AG08396 (cell line): ENCODE measurements around the gene OR12D2.
"Not testable (repeated sequence)": the region's sequence is repeated elsewhere in the genome, so short reads cannot be mapped to it uniquely, and the experiment has no call there.

Experiments used
- DNase-seq: peaks from one replicate; pipeline ENCODE4 v3.0.0; 2012; ENCODE audit warnings: low spot score, mixed read lengths

The OR12D2 gene, protein sequence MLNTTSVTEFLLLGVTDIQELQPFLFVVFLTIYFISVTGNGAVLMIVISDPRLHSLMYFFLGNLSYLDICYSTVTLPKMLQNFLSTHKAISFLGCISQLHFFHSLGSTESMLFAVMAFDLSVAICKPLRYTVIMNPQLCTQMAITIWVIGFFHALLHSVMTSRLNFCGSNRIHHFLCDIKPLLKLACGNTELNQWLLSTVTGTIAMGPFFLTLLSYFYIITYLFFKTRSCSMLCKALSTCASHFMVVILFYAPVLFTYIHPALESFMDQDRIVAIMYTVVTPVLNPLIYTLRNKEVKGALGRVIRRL

DNA sequence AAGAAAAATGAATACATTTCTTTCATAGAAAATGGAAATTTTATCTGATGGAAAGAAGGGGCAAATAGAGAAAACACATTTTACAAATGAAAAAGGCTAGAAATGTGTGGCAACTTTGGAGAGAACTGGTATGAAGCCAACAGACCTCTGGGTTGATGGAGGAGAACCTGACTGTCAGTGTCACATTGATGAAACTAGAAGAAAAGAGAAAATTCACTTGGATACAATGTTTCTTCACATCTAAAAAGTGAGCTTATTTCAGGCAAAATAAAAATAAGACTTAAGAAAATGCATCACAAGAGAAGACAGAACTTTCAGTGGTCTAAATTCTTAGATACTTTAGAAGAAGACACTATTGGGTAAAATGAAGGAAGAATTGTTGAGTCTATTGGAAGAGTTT lies at the start of gene OR12D2:
OR12D2 (plus strand) TSS at position 301 of the 400 bp plus-strand sequence. CDS start 1,069 bp downstream, outside the sequence.
- DNase-seq = no peak

DNA sequence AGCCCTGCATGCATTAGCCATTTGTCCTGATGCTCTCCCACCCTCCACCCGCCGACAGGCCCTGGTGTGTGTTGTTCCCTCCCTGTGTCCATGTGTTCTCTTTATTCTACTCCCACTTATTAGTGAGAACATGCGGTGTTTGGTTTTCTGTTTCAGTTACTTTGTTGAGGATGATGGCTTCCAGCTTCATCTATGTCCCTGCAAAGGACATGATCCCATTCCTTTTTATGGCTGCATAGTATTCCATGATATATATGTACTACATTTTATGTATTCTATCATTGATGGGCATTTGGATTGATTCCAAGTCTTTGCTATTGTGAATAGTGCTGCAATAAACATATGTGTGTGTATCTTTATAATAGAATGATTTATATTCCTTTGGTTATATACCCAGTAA lies 46.1 kb upstream of the OR12D2 start:
- not testable (repeated sequence) for DNase-seq

DNA sequence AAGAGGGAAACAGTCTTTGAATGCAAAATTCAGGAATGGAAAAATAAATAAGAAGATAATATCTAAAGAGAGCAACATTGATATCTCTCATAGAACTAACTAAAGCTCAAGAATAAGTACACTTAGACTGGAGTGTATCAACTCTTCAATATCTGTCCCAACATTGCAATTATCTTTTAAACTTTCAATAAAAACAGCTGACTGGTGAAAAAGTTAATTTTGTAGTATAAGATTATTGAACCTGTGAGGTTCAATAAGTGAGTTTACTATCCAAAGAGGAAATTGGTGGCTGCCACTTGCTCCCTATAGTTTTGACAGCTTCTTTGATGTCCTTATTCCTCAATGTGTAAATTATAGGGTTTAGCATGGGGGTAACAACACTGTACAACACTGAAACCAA lies 40.5 kb upstream of the OR12D2 start:
- no peak for DNase-seq

DNA sequence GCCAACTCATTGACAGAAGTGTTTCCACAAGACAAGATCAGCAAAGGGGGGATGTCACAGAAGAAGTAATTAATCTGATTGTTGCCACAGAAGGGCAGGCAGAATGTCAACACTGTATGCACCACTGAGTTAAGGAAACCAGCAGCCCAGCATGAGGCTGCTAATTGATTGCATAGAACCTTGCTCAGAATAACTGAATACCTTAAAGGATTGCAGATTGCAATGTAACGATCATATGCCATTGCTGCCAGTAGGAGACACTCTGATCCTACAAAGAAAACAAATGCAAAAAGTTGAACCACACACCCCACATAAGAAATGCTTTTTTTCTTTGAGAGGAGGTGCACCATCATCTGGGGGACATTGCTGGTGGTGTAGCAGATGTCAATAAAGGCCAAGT lies 39.8 kb upstream of the OR12D2 start:
- no peak for DNase-seq

DNA sequence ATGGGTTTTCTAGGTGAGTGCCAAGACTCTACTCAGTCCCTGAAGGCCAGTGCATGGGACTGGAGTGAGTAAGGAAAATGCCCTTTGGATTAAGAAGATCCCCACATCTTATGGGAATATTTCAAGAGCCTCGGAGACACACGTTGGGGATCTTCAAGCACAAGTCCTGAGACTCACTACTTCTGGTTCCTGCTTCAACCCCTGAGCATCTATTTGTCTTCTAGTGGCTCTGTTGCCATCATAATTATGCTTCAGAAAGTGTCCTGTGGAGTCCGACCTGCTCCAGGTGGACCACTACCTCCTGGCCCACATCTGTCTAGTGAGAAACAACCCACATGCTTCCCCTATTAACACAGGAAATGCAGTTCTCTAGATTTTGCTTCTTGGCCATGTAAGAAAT lies 26.7 kb upstream of the OR12D2 start, which contains the start of gene OR5V1:
OR5V1 (minus strand) TSS at position 101 of the 400 bp plus-strand sequence. CDS start 12,670 bp downstream, outside the sequence.
- no peak for DNase-seq

DNA sequence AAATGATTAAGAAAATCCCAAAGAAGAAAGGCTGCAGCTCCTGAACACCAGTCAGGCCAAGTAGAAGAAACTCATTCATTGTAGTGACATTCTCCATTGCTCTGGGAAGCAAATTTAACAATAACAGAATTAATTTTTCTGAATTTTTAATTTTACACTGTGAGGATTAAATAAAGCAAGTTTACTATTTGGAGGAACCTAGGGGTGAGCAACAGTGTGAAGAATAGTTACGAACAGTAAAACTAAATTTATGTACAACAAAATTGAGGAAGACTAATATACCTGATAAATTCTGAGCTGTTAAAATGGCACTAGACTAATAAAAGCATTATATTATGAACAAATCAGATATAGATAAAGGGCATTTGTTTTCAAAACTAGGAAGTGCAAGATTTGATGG lies 20.2 kb upstream of the OR12D2 start, which contains the start of gene OR12D3:
OR12D3 (minus strand) TSS at position 101 of the 400 bp plus-strand sequence; CDS start at position 97, 4 bp downstream.
- no peak for DNase-seq

DNA sequence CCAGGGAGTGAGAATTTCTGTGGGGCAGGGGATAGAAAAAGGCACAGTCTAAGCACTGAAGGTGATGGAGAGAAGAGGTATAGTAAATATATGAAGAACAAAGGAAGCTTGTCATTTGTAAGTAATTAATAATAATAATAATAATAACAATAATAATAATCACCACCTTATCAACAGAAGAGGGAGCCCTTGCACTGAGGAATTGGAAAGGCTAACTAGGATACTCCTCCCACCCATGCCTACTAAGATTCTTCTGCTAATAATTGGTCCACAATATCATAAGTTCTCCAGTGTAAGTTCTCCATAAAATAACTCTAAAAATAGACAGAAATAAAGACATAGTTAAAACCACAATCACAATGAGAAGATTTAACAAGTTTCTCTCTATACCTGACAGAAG lies 19.4 kb upstream of the OR12D2 start:
- DNase-seq = no peak

DNA sequence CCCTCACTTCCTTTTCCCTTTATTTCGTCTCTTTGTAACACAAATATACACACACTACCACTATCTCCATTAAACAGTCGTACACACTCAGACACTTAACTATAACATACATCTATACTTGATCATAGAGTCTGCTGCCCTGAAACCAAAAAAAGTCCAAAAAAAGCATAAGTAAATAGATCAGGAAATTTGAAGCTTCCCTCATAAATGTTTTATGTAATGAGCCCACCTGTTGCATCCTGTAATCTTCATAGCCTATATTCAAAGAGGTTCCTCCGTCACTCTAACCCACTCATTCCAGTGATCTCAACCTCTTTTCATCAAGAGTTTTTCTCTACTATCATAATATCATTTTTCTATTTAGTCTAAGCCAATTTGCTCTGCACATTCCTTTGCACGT lies 6.9 kb upstream of the OR12D2 start:
- no peak for DNase-seq

DNA sequence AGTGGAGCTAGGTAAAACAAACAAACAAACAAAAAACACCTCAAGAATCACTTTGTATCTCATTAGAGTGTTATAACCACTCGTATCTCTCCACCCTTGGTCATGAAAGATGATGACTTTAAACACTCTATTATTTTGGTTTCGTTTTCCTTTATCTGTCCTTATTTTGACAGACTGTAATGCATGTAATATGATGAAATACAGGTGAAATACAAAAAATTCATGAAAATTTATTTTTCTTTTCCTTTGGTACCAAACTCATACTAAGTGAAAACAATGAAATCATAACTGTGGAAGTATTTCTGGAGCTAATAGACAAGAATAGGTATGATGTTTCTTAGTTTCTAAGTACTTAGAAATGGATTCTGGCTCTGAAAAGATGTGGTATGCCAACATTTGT lies 4.1 kb downstream of the OR12D2 start:
- no peak for DNase-seq

DNA sequence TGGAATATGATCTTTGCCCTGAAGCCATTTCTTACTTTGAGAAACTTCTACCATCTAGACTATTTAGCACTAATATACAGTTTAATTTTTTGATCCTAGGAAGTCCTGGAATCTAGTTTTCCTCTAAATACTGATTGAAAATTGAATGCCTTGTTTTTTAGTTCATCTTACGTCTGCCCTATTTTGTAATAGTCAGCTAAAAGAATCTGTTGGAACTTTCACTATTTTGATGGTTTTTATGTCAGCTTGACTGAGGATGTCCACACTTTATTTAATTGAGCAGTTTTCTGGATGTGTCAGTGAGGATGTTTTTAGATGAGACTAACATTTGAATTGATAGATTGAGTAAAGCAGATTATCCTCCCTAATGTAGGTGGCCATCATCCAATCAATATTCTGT lies 8.4 kb downstream of the OR12D2 start:
- DNase-seq = no peak

DNA sequence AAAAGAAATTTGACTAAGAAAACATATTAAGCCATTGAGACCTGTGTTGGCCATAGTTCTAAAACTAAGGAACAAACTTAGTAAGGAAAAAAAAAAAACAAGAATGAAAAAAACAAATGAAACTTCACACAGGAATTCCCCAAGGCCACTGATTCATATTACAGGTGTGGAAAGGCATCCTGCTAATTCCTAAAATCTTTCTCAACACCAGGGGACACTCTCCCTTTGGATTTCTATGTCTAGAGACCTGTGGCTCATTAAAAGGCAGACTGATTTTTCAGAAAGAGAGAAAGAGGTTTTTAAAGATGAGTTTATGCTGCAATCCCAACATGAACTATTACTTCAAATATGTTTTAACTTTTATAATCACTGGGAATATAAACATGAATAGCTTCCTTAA lies 19.2 kb downstream of the OR12D2 start, which contains the start of gene OR12D1:
OR12D1 (plus strand) TSS at position 341 of the 400 bp plus-strand sequence.
- DNase-seq = no peak

DNA sequence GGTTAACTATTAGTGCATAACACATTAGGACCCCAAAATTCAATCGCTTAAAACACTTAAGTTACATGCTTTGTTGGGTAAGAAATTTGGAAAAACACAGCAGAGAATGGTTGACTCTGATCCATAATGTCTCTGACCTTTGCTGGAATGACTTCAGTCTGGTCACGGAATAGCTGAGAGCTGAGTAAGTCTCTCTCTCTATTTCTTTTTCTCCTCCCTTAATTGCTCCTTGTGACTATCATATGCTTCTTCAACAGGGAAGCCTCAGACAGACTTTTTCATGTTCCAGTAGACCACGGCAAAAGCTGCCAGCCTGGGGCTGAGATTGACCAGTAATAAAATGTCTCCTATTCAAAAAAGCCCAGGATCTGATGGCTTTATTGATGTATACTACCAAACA lies 24.1 kb downstream of the OR12D2 start:
- no peak for DNase-seq

DNA sequence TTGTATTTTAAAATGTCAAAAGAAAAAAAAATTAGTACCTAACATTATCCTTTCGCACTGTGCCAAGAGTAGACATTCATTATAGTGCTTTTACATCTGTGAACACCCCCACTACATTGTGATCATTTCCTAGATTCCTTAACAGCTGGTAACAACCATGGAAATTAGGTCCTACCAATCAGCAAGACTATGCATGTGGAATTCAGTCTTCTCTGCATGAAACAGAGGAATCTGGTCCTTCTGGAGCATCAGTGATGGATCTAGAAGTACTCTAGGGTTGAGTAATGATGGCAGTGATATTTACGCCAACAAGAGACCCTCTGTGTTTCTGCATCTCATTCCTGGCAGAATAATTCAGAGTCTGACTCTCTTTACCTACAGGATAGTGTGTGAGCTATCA lies 28.7 kb downstream of the OR12D2 start:
- no peak for DNase-seq

DNA sequence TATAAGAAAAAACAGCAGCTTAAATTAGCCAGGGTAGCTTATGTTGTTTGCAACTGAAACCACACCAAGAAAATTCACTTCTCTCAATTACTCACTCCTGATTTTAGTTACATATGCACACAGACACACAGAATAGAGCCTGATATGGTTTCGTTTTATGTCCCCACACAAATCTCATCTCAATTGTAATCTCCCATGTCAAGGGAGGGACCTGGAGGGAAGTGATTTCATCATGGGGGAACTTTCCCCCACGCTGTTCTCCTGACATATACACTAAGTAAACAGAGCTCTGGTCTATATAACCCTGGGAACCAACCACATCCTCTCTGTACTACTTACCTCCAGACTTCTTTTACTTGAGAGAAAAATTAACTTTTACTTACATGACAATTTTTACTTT lies 29.1 kb downstream of the OR12D2 start:
- DNase-seq = no peak

DNA sequence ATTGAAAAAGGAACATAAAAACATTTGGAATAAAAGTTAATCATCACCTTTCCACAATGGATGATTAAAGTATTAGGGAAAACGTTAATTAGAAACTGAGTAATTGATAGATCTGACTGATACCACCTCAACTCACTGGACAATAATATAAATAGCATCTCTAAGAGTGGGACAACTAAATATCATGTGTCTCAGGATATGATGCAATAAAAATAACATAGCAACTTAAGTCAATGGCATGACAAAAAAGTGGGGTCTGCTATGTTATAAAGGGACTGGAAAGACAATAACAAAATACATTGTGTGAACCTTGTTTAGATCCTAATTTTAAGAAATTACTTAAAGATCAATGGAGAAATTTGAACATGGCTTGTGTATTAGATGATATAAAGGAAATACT lies 29.6 kb downstream of the OR12D2 start:
- DNase-seq = no peak

DNA sequence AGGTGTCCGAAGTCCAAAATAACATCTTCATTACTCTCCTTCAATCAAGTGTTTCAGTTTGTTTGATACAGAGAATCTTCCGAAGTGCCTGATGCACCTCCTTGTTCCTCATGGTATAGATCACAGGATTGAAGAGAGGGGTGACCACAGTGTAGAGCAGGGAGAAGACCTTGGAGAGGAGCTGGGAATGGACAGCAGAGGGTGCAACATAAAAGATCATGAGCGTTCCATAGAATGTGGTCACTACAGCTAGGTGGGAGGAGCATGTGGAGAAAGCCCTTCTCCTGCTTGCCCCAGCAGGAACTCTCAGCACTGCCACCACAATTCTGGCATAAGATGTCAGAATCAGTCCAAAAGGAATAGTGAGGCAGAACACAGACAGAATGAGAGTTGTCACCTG lies 31.2 kb downstream of the OR12D2 start:
- no peak for DNase-seq

DNA sequence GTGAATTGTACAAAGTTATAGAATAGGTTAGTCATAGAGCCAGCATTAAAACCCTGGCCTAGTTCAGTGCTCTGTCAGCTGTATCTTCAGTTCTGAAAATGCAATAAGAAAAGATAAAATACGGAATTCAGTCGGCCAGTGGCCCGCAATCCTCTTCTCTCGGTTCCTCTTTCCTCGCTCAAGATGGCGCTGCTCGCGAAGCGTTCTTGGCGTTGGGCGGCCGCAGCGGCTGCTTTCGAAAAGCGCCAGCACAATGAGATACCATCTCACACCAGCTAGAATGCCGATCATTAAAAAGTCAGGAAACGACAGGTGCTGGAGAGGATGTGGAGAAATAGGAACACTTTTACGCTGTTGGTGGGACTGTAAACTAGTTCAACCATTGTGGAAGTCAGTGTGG lies 41.3 kb downstream of the OR12D2 start:
- not testable (repeated sequence) for DNase-seq

DNA sequence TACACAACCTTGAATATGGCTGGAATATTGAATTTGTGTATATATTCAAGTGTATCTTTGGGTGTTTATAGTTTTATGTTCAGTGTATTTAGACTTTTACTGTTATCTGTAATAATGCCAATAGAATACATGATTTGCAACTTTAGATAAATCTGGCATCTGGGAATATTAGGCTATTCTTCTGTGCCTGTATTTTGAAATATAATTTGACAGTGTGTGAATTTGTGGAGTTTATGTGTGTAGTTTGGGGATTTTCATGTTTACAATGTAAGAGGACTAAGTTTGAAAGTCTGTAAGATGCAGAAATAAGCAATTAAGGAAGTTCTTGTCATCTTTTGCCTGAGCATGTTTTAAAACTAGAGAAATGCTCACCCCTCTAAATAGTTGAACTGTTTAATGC lies 43.6 kb downstream of the OR12D2 start, which contains the start of gene OR10C1:
OR10C1 (plus strand) TSS at position 301 of the 400 bp plus-strand sequence. CDS start 710 bp downstream, outside the sequence.
- no peak for DNase-seq

DNA sequence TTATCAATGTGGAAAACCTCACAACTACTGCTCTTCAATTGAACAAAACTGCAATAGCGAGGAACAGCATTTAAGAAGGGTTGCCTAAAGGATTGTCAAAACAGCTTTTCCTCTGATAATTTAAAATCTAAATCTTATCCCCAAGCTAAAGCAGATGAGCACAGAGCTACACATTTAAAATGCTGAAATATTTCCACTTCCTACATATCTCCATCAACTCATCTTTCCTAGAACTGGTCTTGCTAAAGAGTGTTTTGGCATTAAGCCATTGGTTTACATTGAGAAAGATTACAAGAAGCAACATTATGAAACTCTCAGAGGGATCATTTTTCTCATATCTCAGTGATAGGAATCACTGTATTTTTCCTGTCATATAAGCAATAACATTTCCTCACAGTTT lies 47.3 kb downstream of the OR12D2 start:
- no peak for DNase-seq

DNA sequence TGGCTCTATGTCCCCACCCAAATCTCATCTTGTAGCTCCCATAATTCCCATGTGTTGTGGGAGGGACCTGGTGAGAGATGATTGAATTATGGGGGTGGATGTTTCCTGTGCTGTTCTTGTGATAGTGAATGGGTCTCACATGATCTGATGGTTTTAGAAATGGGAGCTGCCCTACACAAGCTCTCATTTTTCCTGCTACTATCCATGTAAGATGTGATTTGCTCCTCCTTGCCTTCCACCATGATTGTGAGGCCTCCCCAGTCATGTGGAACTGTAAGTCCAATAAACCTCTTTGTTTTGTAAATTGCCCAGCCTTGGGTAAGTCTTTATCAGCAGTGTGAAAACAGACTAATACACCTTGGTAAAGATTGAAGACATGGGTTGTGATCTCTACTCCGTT lies 48.6 kb downstream of the OR12D2 start:
- DNase-seq = not testable (repeated sequence)
